GM12873 (cell line): ENCODE measurements around the gene PDGFC.

Experiments used
- CTCF ChIP-seq: IDR thresholded peaks from 2 replicates; pipeline ENCODE4 v1.5.1; 2012; ENCODE audit warnings: low read depth, mild to moderate bottlenecking, moderate library complexity, low read length, control low read depth; ENCODE audit not compliant: insufficient read depth; ENCODE audit errors: missing control alignments

PDGFC gene

GRCh38 chr4:156966836-156967235, 4.8 kb downstream of the PDGFC start:
- TF ChIP-seq CTCF = no peak

- TF ChIP-seq CTCF = no peak
Measured at GRCh38 chr4:156963419-156963818, 8.2 kb downstream of the PDGFC start.

GRCh38 chr4:156962528-156962974, 9.0 kb downstream of the PDGFC start:
- no peak for TF ChIP-seq CTCF

- TF ChIP-seq CTCF = no peak
Measured at GRCh38 chr4:156962058-156962358, 9.6 kb downstream of the PDGFC start.

- no peak for TF ChIP-seq CTCF
Measured at GRCh38 chr4:156961196-156962057, 10.2 kb downstream of the PDGFC start.

- TF ChIP-seq CTCF = no peak
Measured at GRCh38 chr4:156959298-156959702, 12.3 kb downstream of the PDGFC start.

GRCh38 chr4:156958276-156959074, 13.1 kb downstream of the PDGFC start:
- no peak for TF ChIP-seq CTCF
